Mammary epithelial cell (primary cell): ENCODE data around the gene PKD1.
"Not testable (repeated sequence)": the region's sequence is repeated elsewhere in the genome, so short reads cannot be mapped to it uniquely, and the experiment has no call there.

Experiments
- EZH2 ChIP-seq: IDR thresholded peaks from 2 replicates; pipeline ENCODE4 v1.6.1; 2012; ENCODE audit warnings: low read length, inconsistent platforms, borderline replicate concordance
- TF ChIP-seq, protein P1 (sequence below), 2 donors: IDR thresholded peaks in 1 of 2; conservative IDR thresholded peaks in 1 of 2; 2 replicates each; pipeline ENCODE4 v1.5.1; 2011 to 2012; ENCODE audit warnings: inconsistent platforms in 2 of 2, low read length in 2 of 2, mild to moderate bottlenecking in 2 of 2, control low read depth in 1 of 2, low read depth in 1 of 2; ENCODE audit not compliant: insufficient read depth in 1 of 2; ENCODE audit errors: extremely low read depth in 1 of 2

DNA sequence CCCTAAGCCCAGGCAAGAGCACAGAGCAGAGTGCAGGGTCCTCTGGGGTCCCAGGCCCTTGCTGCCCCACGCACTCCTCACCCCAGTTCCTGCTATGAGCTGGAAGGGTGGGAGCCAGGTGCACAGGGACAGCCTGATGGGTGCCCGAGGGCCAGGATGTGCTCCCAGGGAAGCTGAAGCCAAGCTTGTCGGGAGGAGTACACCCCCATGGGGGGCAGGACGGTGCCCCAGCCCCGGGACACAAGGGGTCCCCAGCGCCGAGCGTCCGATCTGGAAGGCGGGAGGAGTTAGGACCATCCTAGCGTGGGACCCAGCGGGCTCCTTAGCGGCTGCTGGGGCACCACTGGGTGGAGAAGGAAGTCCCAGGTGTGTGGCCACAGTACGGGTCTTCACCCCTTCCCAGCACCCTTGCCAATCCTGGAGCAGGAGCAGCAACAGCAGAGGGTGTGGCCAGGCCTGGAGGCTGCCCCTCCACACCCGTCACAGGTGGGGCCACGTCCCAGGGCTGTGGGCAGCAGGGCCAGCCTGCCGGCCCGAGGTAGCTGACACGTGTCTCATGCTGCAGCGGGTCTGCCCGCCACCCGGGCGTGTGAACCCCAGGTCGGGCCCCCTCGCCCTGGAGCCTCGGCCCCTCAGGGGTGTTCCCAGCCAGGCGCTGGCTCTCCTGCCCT is 11.9 kb downstream of the PKD1 start:
- TF ChIP-seq, protein P1, sequence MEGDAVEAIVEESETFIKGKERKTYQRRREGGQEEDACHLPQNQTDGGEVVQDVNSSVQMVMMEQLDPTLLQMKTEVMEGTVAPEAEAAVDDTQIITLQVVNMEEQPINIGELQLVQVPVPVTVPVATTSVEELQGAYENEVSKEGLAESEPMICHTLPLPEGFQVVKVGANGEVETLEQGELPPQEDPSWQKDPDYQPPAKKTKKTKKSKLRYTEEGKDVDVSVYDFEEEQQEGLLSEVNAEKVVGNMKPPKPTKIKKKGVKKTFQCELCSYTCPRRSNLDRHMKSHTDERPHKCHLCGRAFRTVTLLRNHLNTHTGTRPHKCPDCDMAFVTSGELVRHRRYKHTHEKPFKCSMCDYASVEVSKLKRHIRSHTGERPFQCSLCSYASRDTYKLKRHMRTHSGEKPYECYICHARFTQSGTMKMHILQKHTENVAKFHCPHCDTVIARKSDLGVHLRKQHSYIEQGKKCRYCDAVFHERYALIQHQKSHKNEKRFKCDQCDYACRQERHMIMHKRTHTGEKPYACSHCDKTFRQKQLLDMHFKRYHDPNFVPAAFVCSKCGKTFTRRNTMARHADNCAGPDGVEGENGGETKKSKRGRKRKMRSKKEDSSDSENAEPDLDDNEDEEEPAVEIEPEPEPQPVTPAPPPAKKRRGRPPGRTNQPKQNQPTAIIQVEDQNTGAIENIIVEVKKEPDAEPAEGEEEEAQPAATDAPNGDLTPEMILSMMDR (conservative IDR thresholded peaks at IDR 0.05 in 1 of 2, IDR thresholded peaks at IDR 0.05 in 1 of 2; ENCODE audit: extremely low read depth in 1 of 2, insufficient read depth in 1 of 2, low read depth in 1 of 2, low read length in 2 of 2), result not testable (repeated sequence)
- not testable (repeated sequence) for TF ChIP-seq EZH2
